H9 (cell line): ENCODE data around the gene NDST1. TPM values are rescaled to one million over a fixed set of nuclear protein-coding genes. Genes with fewer than 3 reads are reported as not detected.
"Not testable (repeated sequence)": the region's sequence is repeated elsewhere in the genome, so short reads cannot be mapped to it uniquely, and the experiment has no call there.

Source experiments
- DNase-seq: peaks from one replicate; pipeline ENCODE4 v3.0.0-alpha.2; 2017
- H2AFZ ChIP-seq: one replicate; pipeline ENCODE4 v1.6.1; 2013; ENCODE audit warnings: mild to moderate bottlenecking, low read length, control low read depth, moderate library complexity
- H2AK5ac ChIP-seq: 2 replicates; pipeline ENCODE4 v1.6.1; 2013; ENCODE audit warnings: low read length, control low read depth, mixed read lengths; ENCODE audit not compliant: insufficient read length
- H2BK120ac ChIP-seq: one replicate; pipeline ENCODE4 v1.6.1; 2013; ENCODE audit warnings: low read depth, mild to moderate bottlenecking, low read length, control low read depth, inconsistent platforms; ENCODE audit not compliant: poor library complexity, severe bottlenecking
- H2BK12ac ChIP-seq: 2 replicates; pipeline ENCODE4 v1.6.1; 2013; ENCODE audit warnings: low read length, control low read depth, mixed read lengths, low read depth; ENCODE audit not compliant: insufficient read length
- H2BK15ac ChIP-seq: 2 replicates; pipeline ENCODE4 v1.6.1; 2013; ENCODE audit warnings: low read depth, low read length, control low read depth
- H2BK20ac ChIP-seq: one replicate; pipeline ENCODE4 v1.6.1; 2013; ENCODE audit warnings: low read depth, mild to moderate bottlenecking, low read length, control low read depth, inconsistent platforms; ENCODE audit not compliant: poor library complexity, severe bottlenecking
- H2BK5ac ChIP-seq: 2 replicates; pipeline ENCODE4 v1.6.1; 2013; ENCODE audit warnings: low read length, control low read depth, mixed read lengths; ENCODE audit not compliant: insufficient read length
- H3K14ac ChIP-seq: 2 replicates; pipeline ENCODE4 v1.6.1; 2013; ENCODE audit warnings: low read length, control low read depth; ENCODE audit not compliant: insufficient read depth
- H3K18ac ChIP-seq: 2 replicates; pipeline ENCODE4 v1.6.1; 2013; ENCODE audit warnings: low read depth, mild to moderate bottlenecking, mixed read lengths, low read length, control low read depth; ENCODE audit not compliant: insufficient read length
- H3K23ac ChIP-seq: 2 replicates; pipeline ENCODE4 v1.6.1; 2013; ENCODE audit warnings: low read length, control low read depth, mixed read lengths, low read depth; ENCODE audit not compliant: insufficient read length
- H3K23me2 ChIP-seq: 2 replicates; pipeline ENCODE4 v1.6.1; 2013; ENCODE audit warnings: low read depth, mild to moderate bottlenecking, mixed read lengths, low read length, control low read depth; ENCODE audit not compliant: insufficient read length, poor library complexity, severe bottlenecking
- H3K27ac ChIP-seq: 2 replicates; pipeline ENCODE4 v1.5.1; 2013; ENCODE audit warnings: low read length, control low read depth, mixed read lengths, low read depth; ENCODE audit not compliant: insufficient read length
- H3K27me3 ChIP-seq: 2 replicates; pipeline ENCODE4 v1.6.1; 2013; ENCODE audit warnings: low read length, control low read depth, inconsistent platforms; ENCODE audit not compliant: insufficient read depth
- H3K4ac ChIP-seq: 2 replicates; pipeline ENCODE4 v1.6.1; 2013; ENCODE audit warnings: low read depth, mild to moderate bottlenecking, control low read depth, inconsistent platforms, low read length, moderate library complexity
- H3K4me1 ChIP-seq: 2 replicates; pipeline ENCODE4 v1.6.1; 2013; ENCODE audit warnings: low read length, control low read depth, inconsistent platforms; ENCODE audit not compliant: insufficient read depth
- H3K4me2 ChIP-seq: 2 replicates; pipeline ENCODE4 v1.6.1; 2013; ENCODE audit warnings: low read length, control low read depth, mixed read lengths; ENCODE audit not compliant: insufficient read length, insufficient read depth
- H3K56ac ChIP-seq: 2 replicates; pipeline ENCODE4 v1.6.1; 2013; ENCODE audit warnings: low read depth, mild to moderate bottlenecking, mixed read lengths, low read length, control low read depth; ENCODE audit not compliant: insufficient read length
- H3K79me1 ChIP-seq: 2 replicates; pipeline ENCODE4 v1.6.1; 2013; ENCODE audit warnings: low read depth, mild to moderate bottlenecking, moderate library complexity, low read length, control low read depth, inconsistent platforms; ENCODE audit not compliant: insufficient read depth, poor library complexity, severe bottlenecking
- H3K79me2 ChIP-seq: 2 replicates; pipeline ENCODE4 v1.6.1; 2013; ENCODE audit warnings: low read length, control low read depth, inconsistent platforms; ENCODE audit not compliant: insufficient read depth
- H3K9ac ChIP-seq: 2 replicates; pipeline ENCODE4 v1.6.1; 2013; ENCODE audit warnings: low read length, control low read depth, mixed read lengths; ENCODE audit not compliant: insufficient read length; ENCODE audit errors: extremely low read depth
- H3K9me3 ChIP-seq: one replicate; pipeline ENCODE4 v1.6.1; 2013; ENCODE audit warnings: low read depth, low read length, inconsistent platforms; ENCODE audit not compliant: control insufficient read depth
- H3T11ph ChIP-seq: one replicate; pipeline ENCODE4 v1.6.1; 2013; ENCODE audit warnings: mild to moderate bottlenecking, low read length, control low read depth, inconsistent platforms
- H4K20me1 ChIP-seq: one replicate; pipeline ENCODE4 v1.6.1; 2013; ENCODE audit not compliant: control insufficient read depth, insufficient read length, insufficient read depth
- H4K5ac ChIP-seq: 2 replicates; pipeline ENCODE4 v1.6.1; 2013; ENCODE audit warnings: low read depth, mild to moderate bottlenecking, mixed read lengths, low read length, control low read depth; ENCODE audit not compliant: insufficient read length
- H4K8ac ChIP-seq: replicated peaks from 2 replicates; pipeline ENCODE4 v1.6.1; 2013; ENCODE audit warnings: low read length, control low read depth, mixed read lengths, low read depth; ENCODE audit not compliant: insufficient read length
- H4K91ac ChIP-seq: 2 replicates; pipeline ENCODE4 v1.6.1; 2013; ENCODE audit warnings: low read depth, mild to moderate bottlenecking, moderate library complexity, mixed read lengths, low read length, control low read depth; ENCODE audit not compliant: insufficient read length
- H3K27ac Mint-ChIP-seq, 3 experiments: 2 replicates in 2 of 3; 3 replicates in 1 of 3; pipeline ENCODE4 v1.8.0; 2020 to 2021; ENCODE audit warnings: mixed read lengths in 3 of 3, mild to moderate bottlenecking in 1 of 3, moderate library complexity in 1 of 3
- H3K27me3 Mint-ChIP-seq: 2 replicates; pipeline ENCODE4 v1.8.0; 2021; ENCODE audit warnings: low read depth, mild to moderate bottlenecking, moderate library complexity, mixed read lengths
- H3K36me3 Mint-ChIP-seq, 3 experiments: 2 replicates in 2 of 3; 3 replicates in 1 of 3; pipeline ENCODE4 v1.8.0; 2020 to 2021; ENCODE audit warnings: low read depth in 3 of 3, mixed read lengths in 3 of 3; ENCODE audit not compliant: insufficient read depth in 1 of 3
- H3K4me1 Mint-ChIP-seq, 2 experiments: 2 replicates each; pipeline ENCODE4 v1.8.0; 2020; ENCODE audit warnings: mixed read lengths in 2 of 2
- H3K4me3 Mint-ChIP-seq, 2 experiments: 2 replicates in 1 of 2; 3 replicates in 1 of 2; pipeline ENCODE4 v1.8.0; 2020 to 2021; ENCODE audit warnings: mild to moderate bottlenecking in 2 of 2, mixed read lengths in 2 of 2, moderate library complexity in 1 of 2
- H3K9me3 Mint-ChIP-seq, 2 experiments: 2 replicates in 1 of 2; 3 replicates in 1 of 2; pipeline ENCODE4 v1.8.0; 2020; ENCODE audit warnings: mild to moderate bottlenecking in 2 of 2, mixed read lengths in 2 of 2, moderate library complexity in 1 of 2
- WGBS: extraction: QIAGEN DNeasy Blood & Tissue Kit; methylation state at CpG from one replicate; pipeline ENCODE4 v1.1.7; 2013; ENCODE audit warnings: missing lambda C conversion rate, low lambda C conversion rate, mixed read lengths; ENCODE audit not compliant: insufficient read length; ENCODE audit errors: extremely low coverage; 5-methylcytosine and 5-hydroxymethylcytosine counted together
- total RNA-seq: library from RNA; stranded (reverse); gene quantifications from 2 replicates; pipeline ENCODE4 v1.2.1, GENCODE V29; 2021
- TF ChIP-seq, protein P1 (sequence below): fragments of 200-600 bp; sonication (generic); conservative IDR thresholded peaks from 3 replicates; pipeline ENCODE4 v1.8.0; 2021; ENCODE audit warnings: antibody characterized with exemption, mild to moderate bottlenecking

The NDST1 gene
- total RNA-seq, 1 experiment from 2014 or later, result 65.5 TPM

DNA sequence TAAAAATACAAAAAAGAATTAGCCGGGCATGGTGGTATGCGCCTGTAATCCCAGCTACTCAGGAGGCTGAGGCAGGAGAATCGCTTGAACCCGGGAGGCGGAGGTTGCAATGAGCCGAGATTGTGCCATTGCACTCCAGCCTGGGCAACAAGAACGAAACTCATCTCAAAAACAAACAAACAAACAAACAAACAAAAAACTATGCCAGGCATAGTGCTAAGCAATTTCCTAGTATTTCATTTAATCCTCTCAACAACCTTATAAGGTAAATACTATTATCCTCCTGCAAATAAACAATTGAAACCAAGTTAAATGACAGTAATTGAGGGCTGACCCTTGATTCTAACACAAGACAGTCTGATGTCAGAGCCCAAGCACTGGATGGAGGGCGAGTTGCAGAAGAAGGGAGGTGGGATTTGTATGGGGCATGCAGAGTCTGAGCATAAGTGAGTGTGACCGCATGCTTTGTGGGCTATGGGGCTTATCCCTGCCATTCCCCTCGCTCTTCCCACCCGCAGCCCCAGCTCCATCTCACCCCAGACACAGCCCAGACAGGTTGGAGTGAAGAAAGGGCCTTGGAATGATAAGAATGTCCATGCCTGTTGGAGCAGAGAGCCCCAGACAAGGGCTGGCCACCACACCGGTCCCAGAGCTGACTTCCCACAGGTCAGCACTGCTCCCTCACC, 34.1 kb upstream of the NDST1 start:
- H3K23ac ChIP-seq, result no peak overlapping the region
- H3K4me2 ChIP-seq, result no peak overlapping the region
- H3K27me3 ChIP-seq, result no peaks in the 10 kb centered on the region
- H3K27ac ChIP-seq, result no peak overlapping the region
- H3K56ac ChIP-seq, result no peak overlapping the region
- H3K4ac ChIP-seq, result no peak overlapping the region
- no peak overlapping the region for H4K8ac ChIP-seq
- no peaks in the 10 kb centered on the region for H3K9me3 Mint-ChIP-seq
- no peak overlapping the region for H2BK5ac ChIP-seq
- no peaks in the 10 kb centered on the region for H4K20me1 ChIP-seq
- H2AFZ ChIP-seq, result no peak overlapping the region
- no peaks in the 10 kb centered on the region for H3K79me2 ChIP-seq
- H3K14ac ChIP-seq, result no peak overlapping the region
- H3K4me1 Mint-ChIP-seq, result peaks cover 22 to 32% of the 10 kb centered on the region in 2 experiments
- H3K27ac Mint-ChIP-seq, result peak overlapping the region; percentile 42 to 81 (median 57); a peak in 5 of 7 replicates
- no peak overlapping the region for H2BK15ac ChIP-seq
- no peak overlapping the region for H4K91ac ChIP-seq
- H2AK5ac ChIP-seq, result no peak overlapping the region
- no peaks in the 10 kb centered on the region for H3K23me2 ChIP-seq
- no peaks in the 10 kb centered on the region for H3K79me1 ChIP-seq
- no peak overlapping the region for H3K18ac ChIP-seq
- no peaks in the 10 kb centered on the region for H3K4me1 ChIP-seq
- H2BK120ac ChIP-seq, result no peak overlapping the region
- H3K36me3 Mint-ChIP-seq, result no peaks in the 10 kb centered on the region
- DNase-seq, result peak; percentile 90
- H3K9ac ChIP-seq, result no peak overlapping the region
- no peaks in the 10 kb centered on the region for H3K27me3 Mint-ChIP-seq
- TF ChIP-seq, protein P1, sequence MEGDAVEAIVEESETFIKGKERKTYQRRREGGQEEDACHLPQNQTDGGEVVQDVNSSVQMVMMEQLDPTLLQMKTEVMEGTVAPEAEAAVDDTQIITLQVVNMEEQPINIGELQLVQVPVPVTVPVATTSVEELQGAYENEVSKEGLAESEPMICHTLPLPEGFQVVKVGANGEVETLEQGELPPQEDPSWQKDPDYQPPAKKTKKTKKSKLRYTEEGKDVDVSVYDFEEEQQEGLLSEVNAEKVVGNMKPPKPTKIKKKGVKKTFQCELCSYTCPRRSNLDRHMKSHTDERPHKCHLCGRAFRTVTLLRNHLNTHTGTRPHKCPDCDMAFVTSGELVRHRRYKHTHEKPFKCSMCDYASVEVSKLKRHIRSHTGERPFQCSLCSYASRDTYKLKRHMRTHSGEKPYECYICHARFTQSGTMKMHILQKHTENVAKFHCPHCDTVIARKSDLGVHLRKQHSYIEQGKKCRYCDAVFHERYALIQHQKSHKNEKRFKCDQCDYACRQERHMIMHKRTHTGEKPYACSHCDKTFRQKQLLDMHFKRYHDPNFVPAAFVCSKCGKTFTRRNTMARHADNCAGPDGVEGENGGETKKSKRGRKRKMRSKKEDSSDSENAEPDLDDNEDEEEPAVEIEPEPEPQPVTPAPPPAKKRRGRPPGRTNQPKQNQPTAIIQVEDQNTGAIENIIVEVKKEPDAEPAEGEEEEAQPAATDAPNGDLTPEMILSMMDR, result no peak
- no peak overlapping the region for H3K4me3 Mint-ChIP-seq
- WGBS, result no CpG with 5 or more reads among the region's 12 CpGs
- no peaks in the 10 kb centered on the region for H3K9me3 ChIP-seq
- H4K5ac ChIP-seq, result no peak overlapping the region
- H2BK12ac ChIP-seq, result no peak overlapping the region
- H3T11ph ChIP-seq, result no peak overlapping the region
- no peak overlapping the region for H2BK20ac ChIP-seq

- H2AK5ac ChIP-seq, H4K20me1 ChIP-seq, H3K27ac ChIP-seq, H3K18ac ChIP-seq, H3K79me1 ChIP-seq, H3K56ac ChIP-seq, H3T11ph ChIP-seq, H3K9me3 Mint-ChIP-seq, H3K23ac ChIP-seq, H2AFZ ChIP-seq, H4K5ac ChIP-seq, H3K23me2 ChIP-seq, H3K4me1 ChIP-seq, H3K4ac ChIP-seq, H2BK120ac ChIP-seq, H3K79me2 ChIP-seq, H2BK15ac ChIP-seq, H3K4me2 ChIP-seq, H2BK20ac ChIP-seq, H2BK12ac ChIP-seq, H3K9ac ChIP-seq, H3K4me3 Mint-ChIP-seq, H3K36me3 Mint-ChIP-seq, H3K27me3 ChIP-seq, H3K14ac ChIP-seq, H4K8ac ChIP-seq, H4K91ac ChIP-seq, H3K27me3 Mint-ChIP-seq, DNase-seq, H2BK5ac ChIP-seq, H3K9me3 ChIP-seq: not testable (repeated sequence)
- WGBS, result no CpG with 5 or more reads among the region's 6 CpGs
- H3K27ac Mint-ChIP-seq, result peak overlapping the region; percentile 36 to 75 (median 42); a peak in 3 of 7 replicates
- peaks cover 28 to 38% of the 10 kb centered on the region in 2 experiments for H3K4me1 Mint-ChIP-seq
Observed at GRCh38 chr5:150476568-150476967, 31.4 kb upstream of the NDST1 start.
